Type B pancreatic cell (in vitro differentiated cells): ENCODE measurements around the gene UQCR11. TPM values are rescaled to one million over a fixed set of nuclear protein-coding genes. Genes with fewer than 3 reads are reported as not detected.
A peak's percentile ranks its signal among the peaks of the same experiment; 100 is the strongest.

Source experiments
- DNase-seq: peaks from one replicate; pipeline ENCODE4 v3.0.0; 2021; ENCODE audit warnings: mixed read lengths; ENCODE audit not compliant: unreplicated experiment; ENCODE audit errors: extremely low spot score
- H3K27ac Mint-ChIP-seq: 2 replicates; pipeline ENCODE4 v1.8.0; 2021; ENCODE audit warnings: mild to moderate bottlenecking, mixed read lengths
- H3K27me3 Mint-ChIP-seq: 2 replicates; pipeline ENCODE4 v1.8.0; 2021; ENCODE audit warnings: mixed read lengths
- H3K36me3 Mint-ChIP-seq: 2 replicates; pipeline ENCODE4 v1.8.0; 2021; ENCODE audit warnings: mixed read lengths
- H3K4me1 Mint-ChIP-seq: one replicate; pipeline ENCODE4 v1.8.0; 2021; ENCODE audit warnings: mixed read lengths; ENCODE audit not compliant: unreplicated experiment
- H3K4me3 Mint-ChIP-seq: 2 replicates; pipeline ENCODE4 v1.8.0; 2021; ENCODE audit warnings: mild to moderate bottlenecking, mixed read lengths
- H3K9me3 Mint-ChIP-seq: 2 replicates; pipeline ENCODE4 v1.8.0; 2021; ENCODE audit warnings: mixed read lengths
- CTCF ChIP-seq: fragments of 200-600 bp; sonication (generic); conservative IDR thresholded peaks from 2 replicates; pipeline ENCODE4 v1.5.0; 2021; ENCODE audit warnings: antibody characterized with exemption, mild to moderate bottlenecking
- total RNA-seq: library from RNA; stranded (reverse); gene quantifications from 2 replicates; pipeline ENCODE4 v1.2.1, GENCODE V29; 2021; ENCODE audit warnings: low replicate concordance

UQCR11 gene
- total RNA-seq, 1 donor from 2014 or later = 191 TPM

GRCh38 chr19:1587872-1588271, 17.4 kb downstream of the UQCR11 start:
- Mint-ChIP-seq H3K27ac (peak overlapping the region; percentile 68), H3K27me3 (no peaks in the 10 kb centered on the region), H3K36me3 (peaks cover 3% of the 10 kb centered on the region), H3K4me1 (peaks cover 9% of the 10 kb centered on the region), H3K4me3 (no peak overlapping the region), H3K9me3 (no peaks in the 10 kb centered on the region)
- no peak for TF ChIP-seq CTCF
- no peak for DNase-seq

GRCh38 chr19:1585243-1585580, 20.1 kb downstream of the UQCR11 start:
- H3K9me3 Mint-ChIP-seq = no peaks in the 10 kb centered on the region
- peaks cover 3% of the 10 kb centered on the region for H3K36me3 Mint-ChIP-seq
- no peaks in the 10 kb centered on the region for H3K27me3 Mint-ChIP-seq
- H3K4me1 Mint-ChIP-seq = no peaks in the 10 kb centered on the region
- DNase-seq = no peak
- H3K4me3 Mint-ChIP-seq = no peak overlapping the region
- TF ChIP-seq CTCF = no peak
- H3K27ac Mint-ChIP-seq = no peak overlapping the region

DNA sequence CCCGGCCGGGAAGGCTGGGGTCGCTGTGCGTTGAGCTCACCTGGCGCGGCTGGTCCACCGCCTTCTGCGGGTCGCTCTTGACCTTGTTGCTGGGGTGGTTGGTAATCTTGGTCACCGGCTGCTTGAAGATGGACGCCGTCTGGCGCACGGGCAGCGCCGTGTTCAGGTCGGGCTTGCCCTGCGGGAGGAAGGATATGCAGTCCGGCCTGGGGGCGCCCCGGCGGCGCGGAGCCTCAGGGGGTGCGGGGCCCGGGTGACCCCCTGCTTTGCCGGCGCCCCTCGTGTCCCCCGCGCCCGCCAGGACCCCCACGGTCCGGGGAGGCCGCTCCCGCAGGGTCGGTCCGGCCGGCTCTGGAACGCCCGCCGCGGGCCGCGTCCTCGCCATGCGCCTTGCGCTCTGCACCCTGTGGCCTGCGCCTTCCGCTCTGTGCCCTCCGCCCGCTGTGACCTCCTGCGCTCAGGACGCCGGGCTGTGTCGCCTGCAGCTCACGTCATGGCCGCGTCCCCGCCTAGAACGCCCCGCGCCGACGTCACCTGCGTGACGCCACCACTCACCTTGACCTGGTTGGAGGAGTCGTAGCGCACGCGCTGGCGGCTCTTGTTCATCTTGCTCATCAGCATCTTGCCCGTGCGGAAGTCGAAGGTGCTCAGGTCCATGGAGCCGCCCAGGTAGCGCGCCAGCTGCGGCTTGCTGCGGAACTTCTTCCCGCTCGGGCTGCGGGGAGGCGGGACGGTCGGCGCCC, 20.6 kb downstream of the UQCR11 start:
- no peak overlapping the region for H3K27ac Mint-ChIP-seq
- TF ChIP-seq CTCF = no peak
- H3K9me3 Mint-ChIP-seq = no peaks in the 10 kb centered on the region
- H3K27me3 Mint-ChIP-seq = no peaks in the 10 kb centered on the region
- DNase-seq = no peak
- no peak overlapping the region for H3K4me3 Mint-ChIP-seq
- peaks cover 3% of the 10 kb centered on the region for H3K36me3 Mint-ChIP-seq
- no peaks in the 10 kb centered on the region for H3K4me1 Mint-ChIP-seq

- H3K4me1 Mint-ChIP-seq = no peaks in the 10 kb centered on the region
- H3K9me3 Mint-ChIP-seq = no peaks in the 10 kb centered on the region
Measured at GRCh38 chr19:1582201-1582600, 23.1 kb downstream of the UQCR11 start.

GRCh38 chr19:1580957-1581356, 24.3 kb downstream of the UQCR11 start:
- TF ChIP-seq CTCF = no peak
- no peaks in the 10 kb centered on the region for H3K4me1 Mint-ChIP-seq
- H3K4me3 Mint-ChIP-seq = no peak overlapping the region
- H3K9me3 Mint-ChIP-seq = no peaks in the 10 kb centered on the region
- H3K27me3 Mint-ChIP-seq = no peaks in the 10 kb centered on the region
- no peak for DNase-seq
- no peak overlapping the region for H3K27ac Mint-ChIP-seq
- H3K36me3 Mint-ChIP-seq = no peaks in the 10 kb centered on the region

More at GRCh38 chr19:1582201-1582600, 23.1 kb downstream of the UQCR11 start:
- H3K4me3 Mint-ChIP-seq = no peak overlapping the region
- no peaks in the 10 kb centered on the region for H3K36me3 Mint-ChIP-seq
- no peaks in the 10 kb centered on the region for H3K27me3 Mint-ChIP-seq
- no peak for DNase-seq
- peak overlapping the region; percentile 86 for H3K27ac Mint-ChIP-seq
- TF ChIP-seq CTCF = no peak
